SK-N-SH treated with all-trans-retinoic acid at 6 μM for 48 hours (cell line): ENCODE data around the gene TRIM37.

Experiments
- ARNTL ChIP-seq: fragments of 450-650 bp; formaldehyde crosslinking; IDR thresholded peaks from 2 replicates; pipeline ENCODE4 v1.5.0; 2020; ENCODE audit warnings: low read depth, mild to moderate bottlenecking, moderate library complexity, borderline replicate concordance
- BACH2 ChIP-seq: fragments of 250-450 bp; sonication (Bioruptor Pico); IDR thresholded peaks from 2 replicates; pipeline ENCODE4 v1.9.0; 2021; ENCODE audit warnings: mild to moderate bottlenecking, borderline replicate concordance
- CREB5 ChIP-seq: fragments of 250-450 bp; sonication (Bioruptor Pico); IDR thresholded peaks from 2 replicates; pipeline ENCODE4 v1.5.1; 2020; ENCODE audit warnings: low read depth, mild to moderate bottlenecking, moderate library complexity
- CSDC2 ChIP-seq: fragments of 250-450 bp; sonication (Bioruptor Pico); IDR thresholded peaks from 2 replicates; pipeline ENCODE4 v1.5.0; 2020; ENCODE audit warnings: mild to moderate bottlenecking, moderate library complexity
- PATZ1 ChIP-seq: fragments of 250-450 bp; sonication (Bioruptor Pico); IDR thresholded peaks from 2 replicates; pipeline ENCODE4 v1.8.0; 2020; ENCODE audit warnings: mild to moderate bottlenecking, moderate library complexity, borderline replicate concordance
- POU6F1 ChIP-seq: fragments of 250-450 bp; sonication (Bioruptor Pico); IDR thresholded peaks from 2 replicates; pipeline ENCODE4 v1.8.0; 2021; ENCODE audit warnings: low read depth, mild to moderate bottlenecking, moderate library complexity, borderline replicate concordance
- SNAI2 ChIP-seq: fragments of 250-450 bp; sonication (Bioruptor Pico); IDR thresholded peaks from 2 replicates; pipeline ENCODE4 v1.5.0; 2020; ENCODE audit warnings: mild to moderate bottlenecking, moderate library complexity
- TSHZ2 ChIP-seq: fragments of 250-450 bp; sonication (Bioruptor Pico); IDR thresholded peaks from 2 replicates; pipeline ENCODE4 v1.5.0; 2020; ENCODE audit warnings: mild to moderate bottlenecking, moderate library complexity
- ZFP30 ChIP-seq: fragments of 450-650 bp; formaldehyde crosslinking; IDR thresholded peaks from 2 replicates; pipeline ENCODE4 v1.5.0; 2022; ENCODE audit warnings: mild to moderate bottlenecking, moderate library complexity
- ZNF70 ChIP-seq: fragments of 450-650 bp; formaldehyde crosslinking; IDR thresholded peaks from 2 replicates; pipeline ENCODE4 v1.5.0; 2020; ENCODE audit warnings: mild to moderate bottlenecking, moderate library complexity
- ZNF8 ChIP-seq: fragments of 450-650 bp; formaldehyde crosslinking; IDR thresholded peaks from 2 replicates; pipeline ENCODE4 v1.5.0; 2020; ENCODE audit warnings: mild to moderate bottlenecking, moderate library complexity

- TF ChIP-seq ARNTL (CRISPR knock-in tag) (no peak), SNAI2 (no peak), ZNF8 (no peak), POU6F1 (CRISPR knock-in tag) (no peak), PATZ1 (CRISPR knock-in tag) (no peak), BACH2 (CRISPR knock-in tag) (no peak), CSDC2 (CRISPR knock-in tag) (no peak), ZNF70 (CRISPR knock-in tag) (no peak), TSHZ2 (no peak), ZFP30 (CRISPR knock-in tag) (no peak), CREB5 (no peak)
These were observed 114.9 kb downstream of the TRIM37 start for GRCh38 chr17:58991718-58992331.
